ENCODE measurements around the gene GOLGB1. TPM values are rescaled to one million over a fixed set of nuclear protein-coding genes. Genes with fewer than 3 reads are reported as not detected.
"Not testable (repeated sequence)": the region's sequence is repeated elsewhere in the genome, so short reads cannot be mapped to it uniquely, and the experiment has no call there.

Gene GOLGB1
- total and polyA plus RNA-seq, 2 of the 4 experiments (the other 2 are of a cell fraction), result 13.3 to 30.3 TPM

- H2BK120ac ChIP-seq (ENCODE audit: low read depth, low read length); H4K20me1 ChIP-seq (ENCODE audit: insufficient read depth, low read length); DNase-seq; H3K9me1 ChIP-seq (ENCODE audit: insufficient read depth, low read length); H3K4me3 ChIP-seq (ENCODE audit: insufficient read depth, low read depth, low read length); H3K36me3 ChIP-seq (ENCODE audit: control insufficient read depth, insufficient read depth, low read length); H3K9ac ChIP-seq (ENCODE audit: low read depth, low read length); H3K14ac ChIP-seq (replicated peaks; ENCODE audit: low read depth, low read length); H3K79me1 ChIP-seq (ENCODE audit: low read depth in 1 of 2, low read length in 2 of 2); H3K4ac ChIP-seq (ENCODE audit: low read depth, low read length); H2AK5ac ChIP-seq (ENCODE audit: low read depth, low read length); H3K23ac ChIP-seq (ENCODE audit: low read depth, low read length); H2AK9ac ChIP-seq (replicated peaks; ENCODE audit: low read depth, low read length, poor library complexity); CTCF ChIA-PET; H3K18ac ChIP-seq (ENCODE audit: low read depth, low read length); H2BK15ac ChIP-seq (ENCODE audit: low read depth, low read length); H3K56ac ChIP-seq (ENCODE audit: extremely low read depth, insufficient read depth, low read length); H4K91ac ChIP-seq (ENCODE audit: insufficient read depth, low read depth, low read length); H2BK5ac ChIP-seq (ENCODE audit: low read depth, low read length, poor library complexity, severe bottlenecking); H2BK20ac ChIP-seq (ENCODE audit: low read depth, low read length); ATAC-seq (ENCODE audit: low read depth); intact Hi-C loops (cut with micrococcal nuclease); H4K5ac ChIP-seq (ENCODE audit: low read depth, low read length); POLR2A ChIA-PET (ENCODE audit: unreplicated experiment); H3K4me2 ChIP-seq (ENCODE audit: low read depth, low read length); H3K9me3 ChIP-seq (ENCODE audit: control insufficient read depth, insufficient read depth, low read length); H2AFZ ChIP-seq (replicated peaks; ENCODE audit: low read length, poor library complexity); in situ Hi-C loops (cut with MboI; ENCODE audit: low sequenced_read_pairs); H3K4me1 ChIP-seq (ENCODE audit: control insufficient read depth, insufficient read depth, low read length); H3K27ac ChIP-seq (ENCODE audit: insufficient read depth, low read length); dilution Hi-C loops (cut with HindIII; ENCODE audit: low sequenced_read_pairs, unreplicated experiment); H4K8ac ChIP-seq (ENCODE audit: low read depth in 2 of 2, low read length in 2 of 2); H3K27me3 ChIP-seq (ENCODE audit: control insufficient read depth, insufficient read depth, low read length); BruUV-seq (replicated peaks): not testable (repeated sequence)
- 100% methylated on average over 2 of the region's 8 CpGs; no CpG with 5 or more reads in 1 of the 2 experiments for WGBS, 2 experiments (ENCODE audit: extremely low coverage in 2 of 2, insufficient read length in 1 of 2)
Observed at GRCh38 chr3:121782784-121783183, 33.2 kb upstream of the GOLGB1 start.
